RWPE1 (cell line): ENCODE data around the gene GALNTL6.

Source experiments
- CTCF ChIA-PET: fragments of 350-600 bp; sonication (Branson Sonifier 250); formaldehyde crosslinking; extraction: SDS; loops from one replicate; lab custom pipeline; 2021; lab: Yijun Ruan, JAX
- POLR2A ChIA-PET: fragments of 400-600 bp; formaldehyde crosslinking; extraction: SDS; loops from one replicate; lab custom pipeline; 2020; ENCODE audit warnings: antibody characterized with exemption; ENCODE audit not compliant: low non-redundant PET; lab: Yijun Ruan, JAX
- DNase-seq: peaks from one replicate; pipeline ENCODE4 v3.0.0; 2012; ENCODE audit warnings: low spot score
- H3K27ac ChIP-seq: fragments of 450-650 bp; 2 replicates; pipeline ENCODE4 v1.5.1; 2017
- TF ChIP-seq, protein P1 (sequence below): fragments of 450-650 bp; conservative IDR thresholded peaks from 2 replicates; pipeline ENCODE4 v1.5.1; 2017; ENCODE audit warnings: low read depth, mild to moderate bottlenecking

GALNTL6 gene

GRCh38 chr4:172802032-172802431 lies 988.8 kb downstream of the GALNTL6 start:
- POLR2A ChIA-PET, result no interaction called here
- TF ChIP-seq, protein P1, sequence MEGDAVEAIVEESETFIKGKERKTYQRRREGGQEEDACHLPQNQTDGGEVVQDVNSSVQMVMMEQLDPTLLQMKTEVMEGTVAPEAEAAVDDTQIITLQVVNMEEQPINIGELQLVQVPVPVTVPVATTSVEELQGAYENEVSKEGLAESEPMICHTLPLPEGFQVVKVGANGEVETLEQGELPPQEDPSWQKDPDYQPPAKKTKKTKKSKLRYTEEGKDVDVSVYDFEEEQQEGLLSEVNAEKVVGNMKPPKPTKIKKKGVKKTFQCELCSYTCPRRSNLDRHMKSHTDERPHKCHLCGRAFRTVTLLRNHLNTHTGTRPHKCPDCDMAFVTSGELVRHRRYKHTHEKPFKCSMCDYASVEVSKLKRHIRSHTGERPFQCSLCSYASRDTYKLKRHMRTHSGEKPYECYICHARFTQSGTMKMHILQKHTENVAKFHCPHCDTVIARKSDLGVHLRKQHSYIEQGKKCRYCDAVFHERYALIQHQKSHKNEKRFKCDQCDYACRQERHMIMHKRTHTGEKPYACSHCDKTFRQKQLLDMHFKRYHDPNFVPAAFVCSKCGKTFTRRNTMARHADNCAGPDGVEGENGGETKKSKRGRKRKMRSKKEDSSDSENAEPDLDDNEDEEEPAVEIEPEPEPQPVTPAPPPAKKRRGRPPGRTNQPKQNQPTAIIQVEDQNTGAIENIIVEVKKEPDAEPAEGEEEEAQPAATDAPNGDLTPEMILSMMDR, result no peak
- CTCF ChIA-PET, result interaction anchor here (0.6 kb wide), 1 partner anchor 48 kb away, joined by 3 read pairs; no protein-coding TSS in a partner anchor
- no peak overlapping the region for H3K27ac ChIP-seq
- DNase-seq, result no peak

- no peak overlapping the region for H3K27ac ChIP-seq
- TF ChIP-seq, protein P1, result no peak
- POLR2A ChIA-PET, result no interaction called here
- CTCF ChIA-PET, result no interaction called here
- DNase-seq, result no peak
Observed at GRCh38 chr4:172806841-172807240, 993.6 kb downstream of the GALNTL6 start.

DNA sequence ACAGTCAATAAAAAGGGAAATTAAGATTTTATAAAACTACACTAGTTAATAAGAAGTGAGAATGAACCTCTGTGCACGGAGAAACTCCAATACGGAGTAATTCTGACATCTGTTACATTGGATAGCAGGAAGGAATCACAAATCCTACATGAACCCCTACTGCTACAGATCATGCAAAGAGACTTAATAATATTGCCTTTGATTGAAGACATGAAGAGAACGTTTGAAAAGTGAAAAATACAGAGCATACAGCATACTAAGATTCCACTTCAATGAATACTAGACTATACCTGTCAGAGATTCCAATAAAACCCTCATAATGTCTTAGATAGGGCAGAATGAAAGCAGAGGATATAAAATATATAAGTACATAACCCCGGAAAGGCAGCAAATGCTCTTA lies 995.0 kb downstream of the GALNTL6 start:
- no peak for DNase-seq
- POLR2A ChIA-PET, result no interaction called here
- CTCF ChIA-PET, result interaction anchor here (0.6 kb wide), 2 partner anchors 130 to 332 kb away, joined by 3 read pairs; no protein-coding TSS in a partner anchor
- TF ChIP-seq, protein P1, result no peak
- H3K27ac ChIP-seq, result no peak overlapping the region

DNA sequence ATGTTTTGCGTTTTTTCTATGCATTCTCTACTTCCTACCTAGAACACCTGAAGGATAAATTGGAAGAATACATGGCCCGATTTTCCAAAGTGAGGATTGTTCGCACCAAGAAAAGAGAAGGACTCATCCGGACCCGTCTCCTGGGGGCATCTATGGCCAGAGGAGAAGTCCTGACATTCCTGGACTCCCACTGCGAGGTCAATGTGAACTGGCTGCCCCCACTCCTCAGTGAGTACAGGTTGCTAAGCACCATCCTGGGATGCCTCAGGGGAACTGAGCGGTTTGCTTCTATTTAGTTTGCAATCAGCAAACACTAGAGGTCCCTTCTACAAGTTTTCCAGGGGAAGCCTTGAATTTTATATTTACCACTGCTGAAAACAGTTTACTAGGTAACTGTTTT lies 996.1 kb downstream of the GALNTL6 start:
- ChIA-PET CTCF (no interaction called here), POLR2A (no interaction called here)
- H3K27ac ChIP-seq, result no peak overlapping the region
- TF ChIP-seq, protein P1, result no peak
- no peak for DNase-seq

- ChIA-PET CTCF (no interaction called here), POLR2A (no interaction called here)
- DNase-seq, result no peak
- TF ChIP-seq, protein P1, result no peak
- H3K27ac ChIP-seq, result no peak overlapping the region
Observed at GRCh38 chr4:172813359-172813923, 1000.2 kb downstream of the GALNTL6 start.

DNA sequence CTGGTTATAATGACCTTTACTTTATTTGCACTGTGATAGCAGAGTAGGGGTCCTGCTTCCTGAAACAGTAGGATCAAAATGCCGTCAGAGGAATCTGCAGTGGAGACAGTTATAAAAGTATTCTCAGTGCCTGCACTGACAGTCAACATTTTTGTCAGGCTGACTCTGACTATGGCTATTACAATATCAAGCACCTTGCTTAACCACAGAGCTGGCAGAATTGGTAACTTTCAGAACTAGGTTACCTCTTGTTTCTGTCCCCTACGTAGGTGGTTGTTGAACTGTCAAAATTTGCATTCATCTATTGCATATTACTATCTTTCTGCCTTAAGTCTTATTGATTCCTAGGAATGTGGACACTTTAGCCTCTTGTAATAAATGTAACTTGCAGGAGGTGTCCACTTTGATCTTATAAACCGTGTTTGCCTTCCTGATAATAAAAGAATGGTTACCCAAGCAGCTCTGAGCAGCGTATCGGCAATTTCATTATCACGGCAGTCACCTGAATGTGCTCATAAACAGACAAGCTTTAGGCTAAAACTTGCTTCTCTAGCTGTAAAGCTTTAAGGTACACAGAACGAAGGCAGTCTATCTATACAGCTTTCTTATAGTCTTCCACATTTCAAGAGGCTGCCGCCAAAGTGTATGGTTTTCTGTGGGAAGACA lies 1002.4 kb downstream of the GALNTL6 start:
- H3K27ac ChIP-seq, result no peak overlapping the region
- TF ChIP-seq, protein P1, result no peak
- DNase-seq, result no peak
- ChIA-PET CTCF (no interaction called here), POLR2A (no interaction called here)
